ENCODE measurements around the gene NEUROD4. TPM values are rescaled to one million over a fixed set of nuclear protein-coding genes. Genes with fewer than 3 reads are reported as not detected.

The NEUROD4 gene
- polyA plus RNA-seq, 1 donor (not counting 4 experiments of a cell fraction or from before 2014, with no cell fraction given): not detected

DNA sequence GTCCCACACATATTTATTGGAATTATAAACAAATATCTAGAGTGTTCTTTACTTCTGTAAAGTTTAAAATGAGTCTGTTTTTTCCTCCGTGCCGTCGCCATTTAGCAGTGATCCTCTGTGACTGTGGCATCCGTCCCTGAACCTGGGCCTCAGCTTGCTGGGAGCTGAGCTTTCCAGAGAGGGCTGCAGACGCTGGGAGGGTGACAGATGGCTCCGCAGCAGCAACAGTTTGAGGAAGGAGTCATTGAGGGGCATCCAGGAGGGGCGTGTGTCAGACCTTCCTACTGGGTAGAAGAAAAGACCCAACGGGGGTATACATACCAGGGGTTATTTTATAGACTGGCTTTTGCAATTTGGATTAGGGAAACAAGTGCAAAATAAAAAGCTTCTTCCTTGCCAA, 47.9 kb downstream of the NEUROD4 start:
- Histone ChIP-seq H3K79me2 (ENCODE audit: control insufficient read depth, insufficient read depth, low read length) (no peaks in the 10 kb centered on the region), H3K27me3 (ENCODE audit: control insufficient read depth, extremely low read depth, insufficient read depth, low read length) (no peaks in the 10 kb centered on the region), H2AFZ (ENCODE audit: control insufficient read depth, low read length) (no peak overlapping the region), H3K36me3 (ENCODE audit: control insufficient read depth in 2 of 2, extremely low read depth in 1 of 2, insufficient read depth in 2 of 2, low read length in 2 of 2) (no peaks in the 10 kb centered on the region), H3K4me3 (ENCODE audit: control insufficient read depth in 2 of 3, extremely low read depth in 1 of 3, insufficient read depth in 2 of 3, low read depth in 1 of 3, low read length in 3 of 3) (no peak overlapping the region), H3K4me1 (ENCODE audit: control insufficient read depth, extremely low read depth, insufficient read depth, low read length) (no peaks in the 10 kb centered on the region), H3K4me2 (ENCODE audit: control insufficient read depth, extremely low read depth, insufficient read depth, low read depth, low read length) (no peak overlapping the region), H3K27ac (ENCODE audit: control insufficient read depth, insufficient read depth, low read length) (no peak overlapping the region), H3K9me3 (ENCODE audit: control insufficient read depth, low read depth, low read length) (no peaks in the 10 kb centered on the region), H4K20me1 (ENCODE audit: control insufficient read depth, extremely low read depth, insufficient read depth, low read length) (no peaks in the 10 kb centered on the region), H3K9ac (ENCODE audit: control insufficient read depth, extremely low read depth, insufficient read depth, low read length) (no peak overlapping the region), H3K9me1 (ENCODE audit: control insufficient read depth, extremely low read depth, insufficient read depth, low read length) (no peaks in the 10 kb centered on the region)
- dilution Hi-C loops (cut with MboI; ENCODE audit: extremely low pct_ligation_motif_present, low sequenced_read_pairs): no loop called here
- DNase-seq (ENCODE audit: low read depth, low spot score) (no peak), FAIRE-seq (no peak)
- no peak for TF ChIP-seq EZH2 (IDR thresholded peaks at IDR 0.05; ENCODE audit: low read length)
- TF ChIP-seq, protein P1, sequence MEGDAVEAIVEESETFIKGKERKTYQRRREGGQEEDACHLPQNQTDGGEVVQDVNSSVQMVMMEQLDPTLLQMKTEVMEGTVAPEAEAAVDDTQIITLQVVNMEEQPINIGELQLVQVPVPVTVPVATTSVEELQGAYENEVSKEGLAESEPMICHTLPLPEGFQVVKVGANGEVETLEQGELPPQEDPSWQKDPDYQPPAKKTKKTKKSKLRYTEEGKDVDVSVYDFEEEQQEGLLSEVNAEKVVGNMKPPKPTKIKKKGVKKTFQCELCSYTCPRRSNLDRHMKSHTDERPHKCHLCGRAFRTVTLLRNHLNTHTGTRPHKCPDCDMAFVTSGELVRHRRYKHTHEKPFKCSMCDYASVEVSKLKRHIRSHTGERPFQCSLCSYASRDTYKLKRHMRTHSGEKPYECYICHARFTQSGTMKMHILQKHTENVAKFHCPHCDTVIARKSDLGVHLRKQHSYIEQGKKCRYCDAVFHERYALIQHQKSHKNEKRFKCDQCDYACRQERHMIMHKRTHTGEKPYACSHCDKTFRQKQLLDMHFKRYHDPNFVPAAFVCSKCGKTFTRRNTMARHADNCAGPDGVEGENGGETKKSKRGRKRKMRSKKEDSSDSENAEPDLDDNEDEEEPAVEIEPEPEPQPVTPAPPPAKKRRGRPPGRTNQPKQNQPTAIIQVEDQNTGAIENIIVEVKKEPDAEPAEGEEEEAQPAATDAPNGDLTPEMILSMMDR (optimal IDR thresholded peaks at IDR 0.05 in 1 of 3, IDR thresholded peaks at IDR 0.05 in 1 of 3, conservative IDR thresholded peaks at IDR 0.05 in 1 of 3; ENCODE audit: extremely low read depth in 1 of 3, insufficient read depth in 2 of 3, low read length in 3 of 3): no peak

DNA sequence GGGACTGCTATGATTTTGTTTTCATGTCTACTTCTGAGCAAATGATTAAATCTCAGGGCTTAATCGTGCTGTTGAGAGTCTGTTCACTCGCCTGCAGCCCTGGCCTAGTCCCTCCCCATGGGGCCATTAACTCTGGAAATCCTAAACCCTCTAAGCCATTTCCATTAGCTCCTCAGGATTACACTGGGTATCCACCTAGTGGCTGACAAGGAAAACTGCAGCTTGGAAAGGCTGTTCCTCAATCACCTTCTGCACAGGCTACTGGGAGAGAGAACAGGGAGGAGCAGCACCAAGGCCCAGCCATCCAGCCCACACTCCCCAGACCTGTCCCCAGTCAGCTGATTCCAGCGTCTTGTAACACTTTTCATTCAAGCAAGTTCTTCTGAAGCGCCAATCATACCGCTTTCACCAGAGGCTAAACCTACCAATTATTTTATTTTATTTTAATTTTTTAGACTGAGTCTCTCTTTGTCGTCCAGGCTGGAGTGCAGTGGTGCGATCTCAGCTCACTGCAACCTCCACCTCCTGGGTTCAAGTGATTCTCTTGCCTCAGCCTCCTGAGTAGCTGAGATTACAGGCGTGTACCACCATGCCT, 48.7 kb downstream of the NEUROD4 start:
- DNase-seq (ENCODE audit: low read depth, low spot score) (peak; percentile 13), FAIRE-seq (peak; percentile 89)
- Histone ChIP-seq H3K36me3 (ENCODE audit: control insufficient read depth in 2 of 2, extremely low read depth in 1 of 2, insufficient read depth in 2 of 2, low read length in 2 of 2) (no peaks in the 10 kb centered on the region), H3K9me1 (ENCODE audit: control insufficient read depth, extremely low read depth, insufficient read depth, low read length) (no peaks in the 10 kb centered on the region), H3K27me3 (ENCODE audit: control insufficient read depth, extremely low read depth, insufficient read depth, low read length) (no peaks in the 10 kb centered on the region), H3K27ac (ENCODE audit: control insufficient read depth, insufficient read depth, low read length) (no peak overlapping the region), H3K4me2 (ENCODE audit: control insufficient read depth, extremely low read depth, insufficient read depth, low read depth, low read length) (no peak overlapping the region), H3K4me1 (ENCODE audit: control insufficient read depth, extremely low read depth, insufficient read depth, low read length) (no peaks in the 10 kb centered on the region), H2AFZ (ENCODE audit: control insufficient read depth, low read length) (no peak overlapping the region), H4K20me1 (ENCODE audit: control insufficient read depth, extremely low read depth, insufficient read depth, low read length) (no peaks in the 10 kb centered on the region), H3K9ac (ENCODE audit: control insufficient read depth, extremely low read depth, insufficient read depth, low read length) (no peak overlapping the region), H3K4me3 (ENCODE audit: control insufficient read depth in 2 of 3, extremely low read depth in 1 of 3, insufficient read depth in 2 of 3, low read depth in 1 of 3, low read length in 3 of 3) (no peak overlapping the region), H3K9me3 (ENCODE audit: control insufficient read depth, low read depth, low read length) (no peaks in the 10 kb centered on the region), H3K79me2 (ENCODE audit: control insufficient read depth, insufficient read depth, low read length) (no peaks in the 10 kb centered on the region)
- TF ChIP-seq, protein P1 (optimal IDR thresholded peaks at IDR 0.05 in 1 of 3, IDR thresholded peaks at IDR 0.05 in 1 of 3, conservative IDR thresholded peaks at IDR 0.05 in 1 of 3; ENCODE audit: extremely low read depth in 1 of 3, insufficient read depth in 2 of 3, low read length in 3 of 3): peak; percentile 76 to 88 (median 82)
- TF ChIP-seq EZH2 (IDR thresholded peaks at IDR 0.05; ENCODE audit: low read length): no peak
- dilution Hi-C loops (cut with MboI; ENCODE audit: extremely low pct_ligation_motif_present, low sequenced_read_pairs): no loop called here
